Lower leg skin (tissue), 4 donors: ENCODE results near the gene DDI2. TPM values are rescaled to one million over a fixed set of nuclear protein-coding genes. Genes with fewer than 3 reads are reported as not detected.

ENCODE experiments used
- DNase-seq, 2 donors: peaks; one replicate each; pipeline ENCODE4 v3.0.0-alpha.2; 2019; ENCODE audit warnings: low spot score in 2 of 2
- H3K4me3 ChIP-seq: fragments of 200-600 bp; sonication (generic); 2 replicates; pipeline ENCODE4 v1.5.1; 2017; ENCODE audit warnings: mild to moderate bottlenecking, low read depth; ENCODE audit not compliant: poor library complexity, severe bottlenecking
- CTCF ChIP-seq, 3 donors: fragments of 450-650 bp; IDR thresholded peaks; one replicate each; pipeline ENCODE4 v1.5.1; 2016; ENCODE audit warnings: antibody characterized with exemption in 3 of 3, mild to moderate bottlenecking in 3 of 3, moderate library complexity in 2 of 3
- POLR2A ChIP-seq, 2 donors: fragments of 450-650 bp; IDR thresholded peaks; one replicate each; pipeline ENCODE4 v1.6.1; 2016 to 2017; ENCODE audit warnings: antibody characterized with exemption in 2 of 2, mild to moderate bottlenecking in 1 of 2, moderate library complexity in 1 of 2
- WGBS, 2 donors: methylation state at CpG; one replicate each; pipeline ENCODE4 v1.1.5; 2018; 5-methylcytosine and 5-hydroxymethylcytosine counted together
- intact Hi-C: fragments of 100-400 bp; cut with DNase I; formaldehyde crosslinking; loops from one replicate; pipeline ENCODE4 v1.15.0; 2023; ENCODE audit warnings: low total_unique reads
- total RNA-seq, 4 donors: library from RNA; depleted of rRNA; stranded (reverse); fragments of >200 nt; gene quantifications; one replicate each; pipeline ENCODE4 v1.1.0, GENCODE V29; 2016

DDI2 gene
- total RNA-seq, 4 donors from 2014 or later: 23.7 to 58.6 (median 37.0) TPM

GRCh38 chr1:15667362-15667761 is 50.1 kb downstream of the DDI2 start:
- WGBS, 2 donors: 78 to 86% methylated on average over 7 of the region's 7 CpGs
- TF ChIP-seq POLR2A (IDR thresholded peaks at IDR 0.05) (no peak), CTCF (IDR thresholded peaks at IDR 0.05) (no peak)
- no peak overlapping the region for H3K4me3 ChIP-seq
- intact Hi-C loops: no loop called here
- DNase-seq: no peak

GRCh38 chr1:15668089-15668754 is 51.0 kb downstream of the DDI2 start:
- H3K4me3 ChIP-seq: no peak overlapping the region
- intact Hi-C loops: no loop called here
- DNase-seq: no peak
- TF ChIP-seq POLR2A (IDR thresholded peaks at IDR 0.05) (no peak), CTCF (IDR thresholded peaks at IDR 0.05) (no peak)
- WGBS, 2 donors: 79 to 80% methylated on average over 5 of the region's 5 CpGs

GRCh38 chr1:15669074-15669473 is 51.8 kb downstream of the DDI2 start:
- intact Hi-C loops: no loop called here
- H3K4me3 ChIP-seq: no peak overlapping the region
- TF ChIP-seq POLR2A (IDR thresholded peaks at IDR 0.05) (no peak), CTCF (IDR thresholded peaks at IDR 0.05) (no peak)
- no peak for DNase-seq
- WGBS, 2 donors: 92 to 93% methylated on average over 10 of the region's 10 CpGs

- DNase-seq: no peak
- WGBS, 2 donors: 80 to 88% methylated on average over 4 of the region's 4 CpGs
- intact Hi-C loops: no loop called here
- TF ChIP-seq CTCF (IDR thresholded peaks at IDR 0.05) (no peak), POLR2A (IDR thresholded peaks at IDR 0.05) (no peak)
- no peak overlapping the region for H3K4me3 ChIP-seq
Measured at GRCh38 chr1:15669864-15670263, 52.6 kb downstream of the DDI2 start.

GRCh38 chr1:15671430-15671829 is 54.2 kb downstream of the DDI2 start:
- TF ChIP-seq POLR2A (IDR thresholded peaks at IDR 0.05): no peak
- no peak for TF ChIP-seq CTCF (IDR thresholded peaks at IDR 0.05)
- intact Hi-C loops: no loop called here
- WGBS, 2 donors: 98 to 100% methylated on average over 2 of the region's 2 CpGs

More at GRCh38 chr1:15671430-15671829, 54.2 kb downstream of the DDI2 start:
- no peak overlapping the region for H3K4me3 ChIP-seq
- DNase-seq: no peak
